ENCODE results near the gene STRN3. TPM values are rescaled to one million over a fixed set of nuclear protein-coding genes. Genes with fewer than 3 reads are reported as not detected.

Gene STRN3
- total and polyA plus RNA-seq, 2 of the 8 experiments (the other 6 are each of a cell fraction or from before 2014, with no cell fraction given), result 8.7 to 38.1 TPM

- Histone ChIP-seq H2BK120ac (replicated peaks; ENCODE audit: low read depth, low read length) (no peak overlapping the region), H4K20me1 (replicated peaks in 1 of 2; ENCODE audit: control insufficient read depth in 1 of 2, insufficient read depth in 2 of 2, low read length in 2 of 2) (peaks cover 11 to 17% of the 10 kb centered on the region in 2 experiments), H3K9me3 (ENCODE audit: insufficient read depth in 2 of 2, low read depth in 1 of 2, low read length in 1 of 2) (peaks cover 0 to 3% of the 10 kb centered on the region in 2 experiments; a peak in 1 of 4 replicates), H3K14ac (ENCODE audit: insufficient read length) (no peak overlapping the region), H2AFZ (ENCODE audit: low read length) (no peak overlapping the region), H2BK5ac (ENCODE audit: low read depth, low read length) (no peak overlapping the region), H3K36me3 (ENCODE audit: control insufficient read depth in 2 of 4, insufficient read depth in 4 of 4, low read length in 3 of 4) (no peaks in the 10 kb centered on the region), H3K27me3 (replicated peaks in 1 of 4; ENCODE audit: control insufficient read depth in 3 of 4, extremely low read depth in 1 of 4, insufficient read depth in 3 of 4, low read length in 3 of 4) (no peaks in the 10 kb centered on the region), H3K4ac (replicated peaks; ENCODE audit: insufficient read length, low read depth, low read length) (no peak overlapping the region), H3K18ac (ENCODE audit: extremely low read depth, low read length) (no peak overlapping the region), H3K4me3 (ENCODE audit: extremely low read depth in 1 of 4, insufficient read depth in 2 of 4, low read depth in 3 of 4, low read length in 4 of 4) (no peak overlapping the region), H2BK12ac (ENCODE audit: low read depth, low read length) (no peak overlapping the region), H4K5ac (ENCODE audit: insufficient read length, low read depth, low read length) (no peak overlapping the region), H3K79me1 (ENCODE audit: low read depth, low read length) (peaks cover 4% of the 10 kb centered on the region; the same call in 1 of the 2 replicates), H3K23me2 (ENCODE audit: low read depth, low read length) (no peaks in the 10 kb centered on the region), H3K79me2 (ENCODE audit: control insufficient read depth in 1 of 2, insufficient read depth in 2 of 2, low read length in 2 of 2) (peaks cover 3 to 94% of the 10 kb centered on the region in 2 experiments), H2AK5ac (ENCODE audit: low read depth, low read length) (no peak overlapping the region), H3K4me1 (replicated peaks in 1 of 4; ENCODE audit: control insufficient read depth in 3 of 4, insufficient read depth in 4 of 4, low read length in 3 of 4) (peaks cover 4 to 17% (median 8%) of the 10 kb centered on the region in 4 experiments; a peak in 5 of 7 replicates), H3K23ac (ENCODE audit: insufficient read length) (no peak overlapping the region), H3K4me2 (ENCODE audit: insufficient read depth in 1 of 2, low read depth in 2 of 2, low read length in 2 of 2) (no peak overlapping the region), H4K91ac (replicated peaks; ENCODE audit: insufficient read length, low read length) (no peak overlapping the region), H3K27ac (ENCODE audit: low read depth, low read length) (no peak overlapping the region), H3K56ac (replicated peaks; ENCODE audit: insufficient read length, low read depth, low read length) (no peak overlapping the region), H4K8ac (ENCODE audit: extremely low read depth, insufficient read depth, low read length) (no peak overlapping the region), H2BK20ac (ENCODE audit: low read length) (no peak overlapping the region), H2BK15ac (ENCODE audit: low read length) (no peak overlapping the region), H3K9ac (replicated peaks in 1 of 4; ENCODE audit: extremely low read depth in 1 of 4, low read depth in 3 of 4, low read length in 3 of 4) (no peak overlapping the region)
- CTCF ChIA-PET (ENCODE audit: partially characterized antibody), result no interaction called here
- POLR2A ChIA-PET (ENCODE audit: partially characterized antibody), result interaction anchor here (1.1 to 1.5 kb wide), 2 partner anchors 23 to 32 kb away, joined by 3 to 7 read pairs; partner anchors contain the start of gene STRN3
- no peak for DNase-seq (ENCODE audit: low read depth in 1 of 2, low spot score in 2 of 2)
- FAIRE-seq, result no peak
- 51% methylated on average over 4 of the region's 4 CpGs; no CpG with 5 or more reads in 1 of the 2 experiments for WGBS, 2 experiments (ENCODE audit: extremely low coverage in 1 of 2, insufficient coverage in 1 of 2, insufficient read length in 1 of 2, insufficient replicate concordance in 2 of 2, low coverage in 1 of 2, low lambda C conversion rate in 2 of 2, missing lambda C conversion rate in 1 of 2)
- no peak for TF ChIP-seq BACH1 (IDR thresholded peaks at IDR 0.05; ENCODE audit: low read length)
- TF ChIP-seq CHD1 (IDR thresholded peaks at IDR 0.05; ENCODE audit: low read depth, low read length), result no peak
- no peak for TF ChIP-seq RBBP5 (IDR thresholded peaks at IDR 0.05; ENCODE audit: borderline replicate concordance, low read depth, low read length)
- TF ChIP-seq CHD2 (IDR thresholded peaks at IDR 0.05; ENCODE audit: low read length), result no peak
- TF ChIP-seq EP300 (IDR thresholded peaks at IDR 0.05; ENCODE audit: borderline replicate concordance in 1 of 2, low read depth in 2 of 2, low read length in 2 of 2), result no peak
- no peak for TF ChIP-seq CBX8 (IDR thresholded peaks at IDR 0.05; ENCODE audit: borderline replicate concordance, low read depth, low read length)
- no peak for TF ChIP-seq CTCF (IDR thresholded peaks at IDR 0.05; ENCODE audit: control extremely low read depth in 1 of 3, insufficient read depth in 1 of 3, low read depth in 1 of 3, low read length in 3 of 3)
- no peak for TF ChIP-seq KDM1A (IDR thresholded peaks at IDR 0.05; ENCODE audit: borderline replicate concordance, low read length)
- no peak for TF ChIP-seq TEAD4 (IDR thresholded peaks at IDR 0.05; ENCODE audit: low read depth, low read length)
Measured at GRCh38 chr14:30994681-30995620, 31.2 kb downstream of the STRN3 start.

Measured in H1 (cell line).